AG04449 (cell line): ENCODE measurements around the gene SCN4A.

ENCODE experiments used
- CTCF ChIA-PET: fragments of 350-600 bp; formaldehyde crosslinking; extraction: SDS; loops from one replicate; lab custom pipeline; 2021; ENCODE audit warnings: antibody characterized with exemption; lab: Yijun Ruan, JAX
- POLR2A ChIA-PET: fragments of 400-600, 350-600 bp; formaldehyde crosslinking; extraction: SDS; loops from one replicate; lab custom pipeline; 2020; ENCODE audit warnings: antibody characterized with exemption, inconsistent platforms; lab: Yijun Ruan, JAX
- DNase-seq: peaks from one replicate; pipeline ENCODE4 v3.0.0-alpha.2; 2010; ENCODE audit warnings: low read depth, low spot score
- H3K4me3 ChIP-seq: 2 replicates; pipeline ENCODE4 v1.5.1; 2011; ENCODE audit warnings: low read depth, mild to moderate bottlenecking, control low read depth, low read length
- CTCF ChIP-seq: IDR thresholded peaks from one replicate; pipeline ENCODE4 v1.5.1; 2011; ENCODE audit warnings: mild to moderate bottlenecking, moderate library complexity, low read length, control low read depth, inconsistent platforms; ENCODE audit not compliant: insufficient read depth; ENCODE audit errors: missing control alignments

SCN4A gene

GRCh38 chr17:63930951-63931575 is 41.7 kb downstream of the SCN4A start:
- POLR2A ChIA-PET = no interaction called here
- DNase-seq = no peak
- CTCF ChIA-PET = interaction anchor here (1.4 to 14.2 kb wide), 5 partner anchors 12 to 97 kb away, joined by 4 to 246 read pairs (median 14); partner anchors contain the start of genes CSHL1 and GH1
- TF ChIP-seq CTCF = no peak
- H3K4me3 ChIP-seq = no peak overlapping the region

- POLR2A ChIA-PET = no interaction called here
- no peak for DNase-seq
- TF ChIP-seq CTCF = no peak
- CTCF ChIA-PET = interaction anchor here (1.0 to 14.2 kb wide), 7 partner anchors 11 to 203 kb away, joined by 3 to 246 read pairs (median 9); partner anchors contain the start of genes CSHL1 and GH1
- H3K4me3 ChIP-seq = no peak overlapping the region
Observed at GRCh38 chr17:63929860-63930766, 42.6 kb downstream of the SCN4A start.

- H3K4me3 ChIP-seq = no peak overlapping the region
- TF ChIP-seq CTCF = no peak
- POLR2A ChIA-PET = no interaction called here
- CTCF ChIA-PET = interaction anchor here (1.0 to 14.2 kb wide), 8 partner anchors 10 to 204 kb away, joined by 3 to 246 read pairs (median 9); partner anchors contain the start of genes CSHL1 and GH1
- DNase-seq = no peak
Observed at GRCh38 chr17:63928966-63929695, 43.6 kb downstream of the SCN4A start.

- CTCF ChIA-PET = interaction anchor here (0.9 to 14.2 kb wide), 5 partner anchors 9 to 100 kb away, joined by 3 to 246 read pairs (median 18); partner anchors contain the start of genes CSHL1 and GH1
- POLR2A ChIA-PET = no interaction called here
- TF ChIP-seq CTCF = no peak
- DNase-seq = no peak
- H3K4me3 ChIP-seq = no peak overlapping the region
Observed at GRCh38 chr17:63928172-63928666, 44.5 kb downstream of the SCN4A start.

- DNase-seq = no peak
- TF ChIP-seq CTCF = no peak
- ChIA-PET CTCF (interaction anchor here (0.9 to 14.2 kb wide), 5 partner anchors 9 to 100 kb away, joined by 3 to 246 read pairs (median 18); partner anchors contain the start of genes CSHL1 and GH1), POLR2A (no interaction called here)
- no peak overlapping the region for H3K4me3 ChIP-seq
Observed at GRCh38 chr17:63927464-63928171, 45.1 kb downstream of the SCN4A start.
